GM18507 (cell line): ENCODE data around the gene SLC23A3.

ENCODE experiments used
- DNase-seq: peaks from one replicate; pipeline ENCODE4 v3.0.0; 2011; ENCODE audit warnings: low read depth; ENCODE audit not compliant: insufficient read length; ENCODE audit errors: extremely low spot score
- FAIRE-seq: peaks from 2 replicates; lab custom pipeline; 2011; peaks lifted over from hg19 to GRCh38; lab: Jason Lieb, UNC

The SLC23A3 gene

DNA sequence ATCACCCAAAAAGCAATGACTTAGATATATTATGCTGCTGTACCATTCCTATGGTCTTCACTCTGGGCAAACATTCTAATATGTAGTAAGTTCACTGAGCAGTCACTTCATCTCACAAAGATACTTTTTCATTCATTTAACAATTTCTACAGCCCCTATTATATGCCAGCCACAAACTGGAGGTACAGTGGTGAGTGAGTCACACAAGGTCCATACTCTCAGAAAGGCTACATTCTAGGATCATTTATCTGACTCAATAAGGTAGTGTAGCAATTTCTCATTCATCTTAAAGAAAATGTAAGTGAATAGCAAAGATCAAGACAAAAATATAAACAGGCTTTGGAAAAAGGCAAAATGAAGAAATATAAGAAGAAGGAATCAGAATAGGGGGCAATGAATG, 49.7 kb downstream of the SLC23A3 start:
- no peak for FAIRE-seq
- DNase-seq: no peak

DNA sequence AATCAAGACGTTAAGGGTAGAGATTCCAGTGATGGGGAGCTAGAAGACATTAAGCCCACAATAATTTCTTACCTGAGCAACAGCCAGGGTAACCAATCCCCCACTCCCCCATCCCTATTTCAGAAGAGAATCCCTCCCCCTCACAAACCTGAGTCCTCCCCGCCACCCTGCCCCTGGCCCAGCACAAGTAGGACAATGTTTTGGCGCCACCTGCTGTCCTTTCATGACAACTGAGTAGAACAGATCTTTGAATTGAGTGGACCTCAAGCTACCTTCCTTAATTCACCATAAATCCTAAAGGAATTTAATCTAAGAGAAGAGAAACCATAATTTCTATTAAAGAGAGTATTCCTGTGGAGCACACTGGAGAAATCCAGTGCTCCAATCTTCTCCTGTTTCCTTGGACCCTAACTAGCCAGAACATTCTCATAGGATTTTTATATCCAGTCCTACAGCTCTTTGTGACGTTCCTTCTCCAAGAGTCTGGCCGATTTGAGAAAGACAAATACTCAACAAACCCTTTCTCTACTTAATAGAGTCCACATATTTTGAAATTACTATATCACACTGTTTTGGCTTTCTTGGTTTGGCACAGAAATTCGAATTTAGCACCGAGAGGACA, 50.3 kb downstream of the SLC23A3 start:
- FAIRE-seq (peak; percentile 79), DNase-seq (peak; percentile 23)

DNA sequence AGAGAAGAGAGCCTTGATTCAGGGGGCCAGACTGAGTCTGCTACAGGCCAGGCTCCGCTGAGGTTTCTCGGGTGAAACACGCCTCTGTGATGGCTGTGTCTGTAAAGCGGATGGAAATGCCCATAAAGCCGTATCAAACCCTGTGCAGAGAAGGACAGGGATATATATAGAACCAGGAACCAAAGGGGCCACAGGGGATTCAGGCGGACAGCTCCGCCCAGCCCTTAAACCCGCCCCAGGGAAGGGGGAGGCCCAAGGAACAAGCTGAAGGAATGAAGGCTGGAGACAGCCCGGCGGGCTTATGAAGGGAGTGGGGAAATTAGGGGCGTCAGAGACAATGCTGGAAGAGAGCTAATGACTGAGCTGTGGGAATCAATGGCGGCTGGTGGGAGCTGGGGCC, 51.3 kb downstream of the SLC23A3 start:
- DNase-seq (no peak), FAIRE-seq (no peak)

DNA sequence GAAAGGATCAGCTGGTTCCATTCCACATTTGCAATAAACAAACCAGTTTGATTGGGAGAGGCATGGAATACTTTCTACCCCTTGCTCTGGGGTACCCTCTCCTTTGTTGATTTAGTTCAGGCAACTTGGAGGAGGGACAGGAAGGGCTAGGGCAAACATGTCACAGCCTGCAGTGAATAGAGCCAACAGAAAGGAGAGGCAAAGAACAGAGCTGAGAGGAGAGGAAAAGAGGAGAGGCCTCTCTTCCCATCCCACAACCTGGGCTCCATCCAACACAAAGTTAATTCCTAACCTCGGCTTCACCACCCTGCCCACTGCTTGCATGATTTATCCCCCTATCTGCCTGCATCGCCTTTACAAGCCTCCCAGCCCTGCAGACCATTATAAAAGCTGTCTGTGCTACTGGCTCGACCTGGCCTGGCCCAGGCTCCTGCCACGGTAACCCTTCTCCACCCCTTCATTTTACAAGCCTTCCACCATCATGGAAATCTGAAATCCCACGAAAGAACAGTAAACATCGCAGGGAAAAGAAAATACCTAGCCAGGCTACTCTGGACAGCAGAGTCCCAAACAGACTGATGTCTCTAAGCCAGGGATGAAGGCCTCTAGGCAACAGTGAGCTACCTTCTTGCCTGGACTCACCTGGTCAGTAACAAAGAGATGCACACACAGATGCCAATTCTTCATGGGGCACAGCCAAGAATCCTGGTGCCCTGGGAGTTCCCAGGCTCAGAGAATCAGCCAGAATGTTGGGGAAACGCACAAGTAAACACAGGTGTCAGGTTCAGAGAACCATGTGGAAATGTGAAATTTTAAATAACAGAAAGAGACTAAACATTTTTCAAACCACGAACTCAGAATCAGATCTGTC, 52.8 kb downstream of the SLC23A3 start:
- FAIRE-seq: no peak

DNA sequence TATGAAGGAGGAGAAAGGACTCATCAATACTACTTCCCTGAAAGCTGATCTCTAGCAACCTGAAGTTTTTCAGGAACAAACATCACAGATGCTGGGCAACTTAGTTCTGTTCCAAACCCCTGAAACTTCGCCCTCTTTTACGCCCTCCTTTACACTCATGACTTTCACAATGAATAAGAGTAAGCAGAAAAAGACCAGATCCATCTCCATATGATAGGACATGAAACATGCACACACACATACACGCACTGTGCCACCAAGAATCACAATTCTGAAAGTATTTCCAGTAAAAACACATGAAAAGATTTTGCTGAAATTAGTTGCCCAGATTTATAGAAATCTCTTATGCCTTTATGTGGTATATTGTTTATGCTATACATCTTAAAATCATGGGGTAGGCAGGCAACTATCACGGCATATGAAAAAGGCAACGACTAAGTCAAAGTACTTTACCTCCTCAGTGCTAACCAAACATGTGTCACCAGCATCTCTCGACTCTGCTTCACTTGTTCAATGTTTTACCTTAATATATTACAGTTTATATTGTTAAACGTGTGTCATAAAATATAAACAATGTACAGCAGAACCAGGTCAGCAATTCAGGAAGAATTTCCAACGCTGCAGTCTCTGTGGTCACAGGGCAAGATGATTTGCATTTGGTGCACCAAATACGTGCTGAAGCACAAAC, 57.0 kb downstream of the SLC23A3 start:
- FAIRE-seq (no peak), DNase-seq (no peak)

More for the DNA sequence above, 52.8 kb downstream of the SLC23A3 start:
- DNase-seq: no peak

DNA sequence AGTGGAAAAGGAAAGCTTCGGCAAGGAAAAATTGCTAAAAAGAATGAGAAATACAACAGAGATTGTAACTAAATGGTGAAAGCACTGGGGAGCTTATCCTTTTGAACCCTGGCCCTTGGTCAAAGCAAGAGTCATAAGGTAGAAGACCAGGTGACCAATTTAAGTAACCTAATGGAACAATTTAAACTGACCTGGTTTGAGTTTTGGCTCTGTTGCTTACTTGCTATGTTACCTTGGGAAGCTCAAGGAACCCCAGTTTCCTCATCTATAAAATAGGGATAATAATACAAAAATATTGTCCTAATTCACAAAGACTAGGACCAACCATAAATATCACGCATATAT, 57.8 kb downstream of the SLC23A3 start:
- FAIRE-seq: no peak
- DNase-seq: no peak
